PC-3 (cell line): Measurements from ENCODE around the gene KCNIP2. TPM values are rescaled to one million over a fixed set of nuclear protein-coding genes. Genes with fewer than 3 reads are reported as not detected.

Source experiments
- ATAC-seq: fragments of 200-7000 bp; cut with Tn5 transposase; 2 replicates; pipeline ENCODE4 v1.9.1; 2020; ENCODE audit warnings: mild to moderate bottlenecking, moderate library complexity
- BruUV-seq: library from RNA; stranded (reverse); fragments of 400-500 nt; replicated peaks from 2 replicates; lab custom pipeline; 2021; lab: Mats Ljungman, UMichigan
- CTCF ChIA-PET: fragments of 300-600 bp; sonication (Branson Sonifier 250); formaldehyde crosslinking; loops from one replicate; lab custom pipeline; 2022; ENCODE audit warnings: antibody characterized with exemption; lab: Charles Lee
- POLR2A ChIA-PET: fragments of 300-600 bp; sonication (Branson Sonifier 250); formaldehyde crosslinking; loops from one replicate; lab custom pipeline; 2022; ENCODE audit warnings: antibody characterized with exemption; ENCODE audit not compliant: unreplicated experiment; lab: Charles Lee
- DNase-seq: peaks from one replicate; pipeline ENCODE4 v3.0.0-alpha.2; 2015
- H2AFZ ChIP-seq: fragments of 300-600 bp; sonication (generic); 2 replicates; pipeline ENCODE4 v1.6.0; 2016; ENCODE audit warnings: antibody characterized with exemption, low read length
- H3F3A ChIP-seq: fragments of 300-600 bp; sonication (generic); one replicate; pipeline ENCODE4 v1.6.0; 2017; ENCODE audit warnings: antibody characterized with exemption, low read length, control low read depth, mild to moderate bottlenecking; ENCODE audit not compliant: unreplicated experiment
- H3K27ac ChIP-seq: fragments of 300-600 bp; sonication (generic); 2 replicates; pipeline ENCODE4 v1.5.1; 2016; ENCODE audit warnings: mild to moderate bottlenecking, low read length
- H3K27me3 ChIP-seq: fragments of 300-600 bp; sonication (generic); 2 replicates; pipeline ENCODE4 v1.6.1; 2016; ENCODE audit warnings: low read length, mixed read lengths
- H3K36me3 ChIP-seq: fragments of 300-600 bp; sonication (generic); 2 replicates; pipeline ENCODE4 v1.6.1; 2016; ENCODE audit warnings: low read depth, mixed run types, low read length, mixed read lengths
- H3K4me1 ChIP-seq: fragments of 300-600 bp; sonication (generic); 2 replicates; pipeline ENCODE4 v1.5.1; 2016; ENCODE audit warnings: low read length; ENCODE audit not compliant: insufficient read depth
- H3K4me2 ChIP-seq: fragments of 300-600 bp; sonication (generic); 2 replicates; pipeline ENCODE4 v1.6.0; 2016; ENCODE audit warnings: low read length
- H3K4me3 ChIP-seq: fragments of 300-600 bp; sonication (generic); 2 replicates; pipeline ENCODE4 v1.5.1; 2016; ENCODE audit warnings: mild to moderate bottlenecking, low read length, mixed read lengths
- H3K79me2 ChIP-seq: fragments of 300-600 bp; sonication (generic); 2 replicates; pipeline ENCODE4 v1.6.1; 2017; ENCODE audit warnings: low read length, mixed read lengths
- H3K9ac ChIP-seq: fragments of 300-600 bp; sonication (generic); 2 replicates; pipeline ENCODE4 v1.6.0; 2016; ENCODE audit warnings: mild to moderate bottlenecking, low read length
- H3K9me2 ChIP-seq: fragments of 300-600 bp; sonication (generic); replicated peaks from 2 replicates; pipeline ENCODE4 v1.6.1; 2016; ENCODE audit warnings: mixed run types, low read length, mixed read lengths
- H3K9me3 ChIP-seq: fragments of 300-600 bp; sonication (generic); 2 replicates; pipeline ENCODE4 v1.6.1; 2016; ENCODE audit warnings: low read length, mixed read lengths
- H4K20me1 ChIP-seq: fragments of 300-600 bp; sonication (generic); 2 replicates; pipeline ENCODE4 v1.6.1; 2016; ENCODE audit warnings: low read length, mixed read lengths
- EZH2 ChIP-seq: fragments of 300-600 bp; sonication (generic); IDR thresholded peaks from one replicate; pipeline ENCODE4 v1.6.1; 2017; ENCODE audit warnings: antibody characterized with exemption, mild to moderate bottlenecking, low read length; ENCODE audit not compliant: unreplicated experiment
- EZH2phosphoT487 ChIP-seq: fragments of 300-600 bp; sonication (generic); IDR thresholded peaks from 2 replicates; pipeline ENCODE4 v1.6.1; 2018; ENCODE audit warnings: mild to moderate bottlenecking, antibody characterized with exemption, low read length, borderline replicate concordance
- intact Hi-C: fragments of 100-400 bp; cut with micrococcal nuclease; formaldehyde crosslinking; loops from 2 replicates; pipeline ENCODE4 v1.9.0; 2023
- total RNA-seq: library from RNA; depleted of rRNA; stranded (reverse); fragments of >200 nt; gene quantifications from 2 replicates; pipeline ENCODE4 v1.2.3, GENCODE V29; 2014
- TF ChIP-seq, protein P1 (sequence below): fragments of 300-600 bp; sonication (generic); conservative IDR thresholded peaks from 2 replicates; pipeline ENCODE4 v1.5.1; 2017; ENCODE audit warnings: antibody characterized with exemption, low read depth, mild to moderate bottlenecking, low read length

The KCNIP2 gene
- total RNA-seq, 1 experiment from 2014 or later = 1.5 TPM

DNA sequence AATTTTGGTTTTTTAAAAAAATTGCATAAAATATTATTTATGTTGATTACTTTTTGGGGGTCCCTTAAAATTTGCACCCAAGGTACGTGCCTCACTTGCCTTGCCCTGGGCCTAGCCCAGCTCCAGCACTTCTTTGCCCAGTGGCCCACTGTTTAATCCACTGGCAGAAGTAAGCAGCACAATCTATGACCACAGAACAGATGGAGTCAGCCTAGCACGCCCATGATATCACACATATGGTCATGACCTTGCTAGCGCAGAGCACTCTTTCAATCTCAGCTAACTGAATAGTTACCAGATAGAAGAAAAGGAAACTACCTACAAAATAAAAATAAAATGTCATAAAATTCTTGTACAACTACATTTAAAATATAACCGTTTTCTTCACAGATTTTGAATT, 31.0 kb downstream of the KCNIP2 start:
- no peaks in the 10 kb centered on the region for H3F3A ChIP-seq
- H2AFZ ChIP-seq = no peak overlapping the region
- TF ChIP-seq EZH2 (no peak), EZH2phosphoT487 (no peak)
- TF ChIP-seq, protein P1, sequence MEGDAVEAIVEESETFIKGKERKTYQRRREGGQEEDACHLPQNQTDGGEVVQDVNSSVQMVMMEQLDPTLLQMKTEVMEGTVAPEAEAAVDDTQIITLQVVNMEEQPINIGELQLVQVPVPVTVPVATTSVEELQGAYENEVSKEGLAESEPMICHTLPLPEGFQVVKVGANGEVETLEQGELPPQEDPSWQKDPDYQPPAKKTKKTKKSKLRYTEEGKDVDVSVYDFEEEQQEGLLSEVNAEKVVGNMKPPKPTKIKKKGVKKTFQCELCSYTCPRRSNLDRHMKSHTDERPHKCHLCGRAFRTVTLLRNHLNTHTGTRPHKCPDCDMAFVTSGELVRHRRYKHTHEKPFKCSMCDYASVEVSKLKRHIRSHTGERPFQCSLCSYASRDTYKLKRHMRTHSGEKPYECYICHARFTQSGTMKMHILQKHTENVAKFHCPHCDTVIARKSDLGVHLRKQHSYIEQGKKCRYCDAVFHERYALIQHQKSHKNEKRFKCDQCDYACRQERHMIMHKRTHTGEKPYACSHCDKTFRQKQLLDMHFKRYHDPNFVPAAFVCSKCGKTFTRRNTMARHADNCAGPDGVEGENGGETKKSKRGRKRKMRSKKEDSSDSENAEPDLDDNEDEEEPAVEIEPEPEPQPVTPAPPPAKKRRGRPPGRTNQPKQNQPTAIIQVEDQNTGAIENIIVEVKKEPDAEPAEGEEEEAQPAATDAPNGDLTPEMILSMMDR = no peak
- peaks cover 9% of the 10 kb centered on the region for H3K4me1 ChIP-seq
- peaks cover 34% of the 10 kb centered on the region; the same call in 1 of the 2 replicates for H3K36me3 ChIP-seq
- DNase-seq = no peak
- ChIA-PET CTCF (no interaction called here), POLR2A (no interaction called here)
- H3K9ac ChIP-seq = no peak overlapping the region
- BruUV-seq = no TSS peak
- intact Hi-C loops = no loop called here
- no peak overlapping the region for H3K4me3 ChIP-seq
- no peak for ATAC-seq
- no peak overlapping the region for H3K4me2 ChIP-seq
- no peak overlapping the region for H3K27ac ChIP-seq
- H3K9me2 ChIP-seq = no peaks in the 10 kb centered on the region
- H3K79me2 ChIP-seq = peaks cover 78% of the 10 kb centered on the region
- H3K9me3 ChIP-seq = no peaks in the 10 kb centered on the region
- H3K27me3 ChIP-seq = no peaks in the 10 kb centered on the region
- H4K20me1 ChIP-seq = peaks cover 46% of the 10 kb centered on the region

DNA sequence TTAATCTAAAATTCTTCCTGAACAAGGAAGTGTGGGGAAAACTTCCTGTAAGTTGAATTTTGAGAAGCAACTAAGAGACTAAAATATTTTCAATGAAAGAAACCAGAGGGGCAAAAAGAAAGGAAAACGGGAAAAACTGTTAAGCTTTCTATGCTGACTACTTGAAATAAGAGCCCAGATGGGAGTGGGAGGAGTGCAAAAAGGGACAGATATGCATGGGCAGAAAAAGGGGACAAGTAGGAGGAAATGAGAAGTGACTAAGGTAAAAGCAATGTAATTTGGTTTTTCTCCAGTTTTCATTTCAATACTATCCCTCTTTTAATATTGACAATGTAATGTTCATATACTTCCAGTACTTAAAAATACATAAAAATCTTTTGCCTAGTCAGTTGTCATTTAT, 36.4 kb downstream of the KCNIP2 start:
- Histone ChIP-seq H3K4me3 (no peak overlapping the region), H4K20me1 (no peaks in the 10 kb centered on the region), H3K27me3 (no peaks in the 10 kb centered on the region), H3K4me1 (no peaks in the 10 kb centered on the region), H2AFZ (no peak overlapping the region), H3K4me2 (no peak overlapping the region), H3K79me2 (peaks cover 25% of the 10 kb centered on the region), H3K9ac (no peak overlapping the region), H3K27ac (no peak overlapping the region), H3K9me3 (no peaks in the 10 kb centered on the region), H3F3A (no peaks in the 10 kb centered on the region), H3K9me2 (no peaks in the 10 kb centered on the region), H3K36me3 (peaks cover 44% of the 10 kb centered on the region)
- DNase-seq (no peak), ATAC-seq (no peak)
- CTCF ChIA-PET = interaction anchor here (0.6 kb wide), 1 partner anchor 100 kb away, joined by 3 read pairs; no protein-coding TSS in a partner anchor
- POLR2A ChIA-PET = no interaction called here
- BruUV-seq = no TSS peak
- intact Hi-C loops = no loop called here
- no peak for TF ChIP-seq EZH2
- TF ChIP-seq, protein P1 = no peak
- no peak for TF ChIP-seq EZH2phosphoT487

DNA sequence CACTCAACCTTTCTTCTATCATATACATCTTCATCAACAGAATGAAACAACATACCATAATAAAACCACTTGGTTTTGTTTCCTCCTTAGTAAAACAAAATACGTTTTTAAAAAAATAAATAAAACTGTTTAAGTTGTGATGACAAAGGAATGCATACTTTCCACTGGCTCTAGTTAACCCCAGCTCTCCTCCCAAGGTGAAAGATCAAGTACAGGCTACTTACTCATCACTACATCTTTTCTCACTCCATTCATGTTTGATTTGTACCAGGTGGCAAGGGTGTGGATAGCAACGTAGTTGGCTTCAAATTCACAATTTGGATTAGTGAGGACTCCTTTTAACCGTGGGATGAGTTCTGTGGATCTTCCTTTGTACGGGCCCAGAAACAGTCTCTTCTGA, 40.1 kb downstream of the KCNIP2 start:
- CTCF ChIA-PET = no interaction called here
- DNase-seq = no peak
- H3K4me3 ChIP-seq = no peak overlapping the region
- H3K27me3 ChIP-seq = no peaks in the 10 kb centered on the region
- H3K79me2 ChIP-seq = peaks cover 11% of the 10 kb centered on the region; the same call in 1 of the 2 replicates
- no peaks in the 10 kb centered on the region for H3K9me3 ChIP-seq
- H3K27ac ChIP-seq = no peak overlapping the region
- BruUV-seq = no TSS peak
- no peaks in the 10 kb centered on the region for H3K9me2 ChIP-seq
- no peaks in the 10 kb centered on the region for H4K20me1 ChIP-seq
- ATAC-seq = no peak
- H3K4me1 ChIP-seq = no peaks in the 10 kb centered on the region
- intact Hi-C loops = no loop called here
- H3K9ac ChIP-seq = no peak overlapping the region
- POLR2A ChIA-PET = no interaction called here
- H3K36me3 ChIP-seq = peaks cover 46% of the 10 kb centered on the region
- H2AFZ ChIP-seq = no peak overlapping the region
- H3F3A ChIP-seq = no peaks in the 10 kb centered on the region
- TF ChIP-seq EZH2phosphoT487 (no peak), EZH2 (no peak)
- TF ChIP-seq, protein P1 = no peak
- H3K4me2 ChIP-seq = no peak overlapping the region
